Gastroesophageal sphincter (tissue), 4 donors: ENCODE results near the gene MDH1B. TPM values are rescaled to one million over a fixed set of nuclear protein-coding genes. Genes with fewer than 3 reads are reported as not detected.

Experiments
- ATAC-seq: fragments of 150-250 bp; one replicate; pipeline ENCODE4 v1.9.1; 2016; ENCODE audit warnings: mild to moderate bottlenecking, moderate library complexity
- H3K27ac ChIP-seq, 4 donors: fragments of 200-600 bp; sonication (generic) in 3 of 4; 1 replicate in 3 of 4; 2 replicates in 1 of 4; pipeline ENCODE4 v1.5.1; 2016 to 2019
- H3K27me3 ChIP-seq: fragments of 200-600 bp; sonication (generic); one replicate; pipeline ENCODE4 v1.5.1; 2019
- H3K36me3 ChIP-seq, 2 donors: fragments of 200-600 bp; sonication (generic); one replicate each; pipeline ENCODE4 v1.5.1; 2019; ENCODE audit warnings: control low read depth in 1 of 2
- H3K4me1 ChIP-seq, 3 donors: fragments of 200-600 bp; sonication (generic); 1 replicate in 2 of 3; 2 replicates in 1 of 3; pipeline ENCODE4 v1.5.1; 2016 to 2019; ENCODE audit warnings: control low read depth in 2 of 3
- H3K4me3 ChIP-seq, 2 donors: fragments of 200-600 bp; sonication (generic); one replicate each; pipeline ENCODE4 v1.5.1; 2019; ENCODE audit warnings: mild to moderate bottlenecking in 1 of 2, moderate library complexity in 1 of 2
- H3K9me3 ChIP-seq, 3 donors: fragments of 200-600 bp; sonication (generic); one replicate each; pipeline ENCODE4 v1.5.1; 2017 to 2019; ENCODE audit warnings: control low read depth in 2 of 3
- EP300 ChIP-seq: sonication (generic); formaldehyde crosslinking; IDR thresholded peaks from one replicate; pipeline ENCODE4 v1.6.1; 2017; ENCODE audit warnings: antibody characterized with exemption, mild to moderate bottlenecking
- POLR2A ChIP-seq, 2 donors: fragments of 450-650 bp; IDR thresholded peaks; one replicate each; pipeline ENCODE4 v1.6.1; 2017; ENCODE audit warnings: antibody characterized with exemption in 2 of 2, mild to moderate bottlenecking in 2 of 2, moderate library complexity in 1 of 2
- POLR2AphosphoS5 ChIP-seq: sonication (generic); formaldehyde crosslinking; IDR thresholded peaks from one replicate; pipeline ENCODE4 v1.6.1; 2017; ENCODE audit warnings: antibody characterized with exemption
- WGBS, 2 donors: methylation state at CpG; one replicate each; pipeline ENCODE4 v1.1.5; 2018; ENCODE audit warnings: low coverage in 1 of 2; 5-methylcytosine and 5-hydroxymethylcytosine counted together
- total RNA-seq, 4 donors: library from RNA; depleted of rRNA; stranded (reverse); fragments of >200 nt; gene quantifications; one replicate each; pipeline ENCODE4 v1.1.0, GENCODE V29; 2016
- TF ChIP-seq, protein P1 (sequence below), 4 experiments: fragments of 200-600 bp in 2 of 4; fragments of 450-650 bp in 2 of 4; sonication (generic) in 1 of 4; IDR thresholded peaks; one replicate each; pipeline ENCODE4 v1.5.1; 2017 to 2019; ENCODE audit warnings: antibody characterized with exemption in 4 of 4, mild to moderate bottlenecking in 2 of 4, moderate library complexity in 2 of 4

MDH1B gene
- total RNA-seq, 4 donors from 2014 or later: 0.77 to 2.3 (median 1.2) TPM; not detected in 1

- Histone ChIP-seq H3K27ac (no peak overlapping the region), H3K9me3 (no peaks in the 10 kb centered on the region), H3K4me3 (no peak overlapping the region), H3K4me1 (no peaks in the 10 kb centered on the region), H3K27me3 (no peaks in the 10 kb centered on the region), H3K36me3 (no peaks in the 10 kb centered on the region)
- no peak for TF ChIP-seq EP300
- no peak for ATAC-seq
- WGBS, 2 donors: 56 to 88% methylated on average over 2 to 3 of the region's 3 CpGs
Measured at GRCh38 chr2:206698811-206699210, 66.3 kb downstream of the MDH1B start.

- Histone ChIP-seq H3K27me3 (no peaks in the 10 kb centered on the region), H3K36me3 (no peaks in the 10 kb centered on the region), H3K27ac (no peak overlapping the region), H3K4me3 (no peak overlapping the region), H3K9me3 (no peaks in the 10 kb centered on the region), H3K4me1 (no peaks in the 10 kb centered on the region)
- TF ChIP-seq EP300 (no peak), POLR2AphosphoS5 (no peak), POLR2A (IDR thresholded peaks at IDR 0.05) (no peak)
- TF ChIP-seq, protein P1, sequence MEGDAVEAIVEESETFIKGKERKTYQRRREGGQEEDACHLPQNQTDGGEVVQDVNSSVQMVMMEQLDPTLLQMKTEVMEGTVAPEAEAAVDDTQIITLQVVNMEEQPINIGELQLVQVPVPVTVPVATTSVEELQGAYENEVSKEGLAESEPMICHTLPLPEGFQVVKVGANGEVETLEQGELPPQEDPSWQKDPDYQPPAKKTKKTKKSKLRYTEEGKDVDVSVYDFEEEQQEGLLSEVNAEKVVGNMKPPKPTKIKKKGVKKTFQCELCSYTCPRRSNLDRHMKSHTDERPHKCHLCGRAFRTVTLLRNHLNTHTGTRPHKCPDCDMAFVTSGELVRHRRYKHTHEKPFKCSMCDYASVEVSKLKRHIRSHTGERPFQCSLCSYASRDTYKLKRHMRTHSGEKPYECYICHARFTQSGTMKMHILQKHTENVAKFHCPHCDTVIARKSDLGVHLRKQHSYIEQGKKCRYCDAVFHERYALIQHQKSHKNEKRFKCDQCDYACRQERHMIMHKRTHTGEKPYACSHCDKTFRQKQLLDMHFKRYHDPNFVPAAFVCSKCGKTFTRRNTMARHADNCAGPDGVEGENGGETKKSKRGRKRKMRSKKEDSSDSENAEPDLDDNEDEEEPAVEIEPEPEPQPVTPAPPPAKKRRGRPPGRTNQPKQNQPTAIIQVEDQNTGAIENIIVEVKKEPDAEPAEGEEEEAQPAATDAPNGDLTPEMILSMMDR (IDR thresholded peaks at IDR 0.05): no peak
- no peak for ATAC-seq
Measured at GRCh38 chr2:206696910-206697309, 68.2 kb downstream of the MDH1B start.

DNA sequence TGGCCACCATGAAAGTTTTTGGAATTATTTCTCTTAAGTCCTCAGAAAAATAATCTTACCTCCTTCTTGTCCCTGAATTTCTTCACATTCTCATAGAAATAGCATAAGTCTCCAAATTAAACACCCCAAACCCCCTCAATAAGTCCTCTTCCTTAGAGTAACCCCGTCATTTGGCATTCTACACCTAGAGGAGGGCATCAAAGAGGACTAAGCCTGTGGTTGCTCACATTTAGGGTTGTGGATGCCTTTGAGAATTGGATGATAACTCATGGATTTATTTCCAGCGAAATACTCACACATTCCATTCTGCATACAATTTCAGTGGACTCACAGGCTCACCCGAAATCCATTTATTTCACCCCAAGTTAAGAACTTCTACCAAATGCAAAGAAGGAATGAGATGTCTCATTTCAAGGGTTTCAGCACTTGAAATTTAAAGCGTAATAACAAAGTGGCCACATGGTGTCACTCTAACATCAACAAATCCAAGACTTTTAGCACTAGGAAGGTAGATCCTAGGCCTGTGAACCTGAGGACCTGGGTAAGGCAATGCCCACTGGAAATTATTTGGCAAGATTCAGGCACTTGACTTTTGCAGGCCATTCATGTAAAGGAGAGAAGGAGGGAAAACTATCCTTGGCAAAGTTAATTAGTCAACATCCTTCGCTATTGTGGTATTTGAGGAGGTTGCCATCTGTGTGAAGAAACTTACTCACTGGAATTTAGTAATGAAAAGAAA, 71.6 kb downstream of the MDH1B start:
- no peaks in the 10 kb centered on the region for H3K4me1 ChIP-seq
- H3K4me3 ChIP-seq: no peak overlapping the region
- H3K9me3 ChIP-seq: no peaks in the 10 kb centered on the region
- TF ChIP-seq, protein P1 (IDR thresholded peaks at IDR 0.05): peak; percentile 50 to 68 (median 56)
- TF ChIP-seq EP300: no peak
- no peaks in the 10 kb centered on the region for H3K36me3 ChIP-seq
- no peaks in the 10 kb centered on the region for H3K27me3 ChIP-seq
- no peak for ATAC-seq
- no peak overlapping the region for H3K27ac ChIP-seq
- 28 to 39% methylated on average over 3 to 4 of the region's 5 CpGs for WGBS, 2 donors

DNA sequence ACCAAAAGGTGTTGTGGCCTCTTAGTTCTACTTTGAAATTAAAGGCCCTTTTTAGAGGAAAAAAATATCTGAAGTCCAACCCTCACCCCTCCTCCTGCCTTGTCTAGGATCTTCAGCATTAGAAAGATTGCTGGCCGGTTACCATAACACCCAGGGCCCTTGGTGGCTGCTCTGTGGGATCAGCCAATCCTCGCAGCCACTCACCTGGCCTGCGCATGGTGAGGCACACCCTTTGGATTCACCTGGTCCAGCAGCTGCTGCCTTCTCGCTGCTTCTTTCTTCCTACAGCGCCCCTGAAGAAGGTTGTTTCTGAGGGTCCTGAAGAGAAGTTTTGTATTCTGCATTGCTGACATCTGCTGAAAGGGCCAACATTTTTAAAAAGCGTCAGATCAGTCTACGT, 72.2 kb downstream of the MDH1B start:
- H3K36me3 ChIP-seq: no peaks in the 10 kb centered on the region
- no peaks in the 10 kb centered on the region for H3K9me3 ChIP-seq
- H3K27ac ChIP-seq: no peak overlapping the region
- 67 to 76% methylated on average over 6 to 7 of the region's 7 CpGs for WGBS, 2 donors
- no peak overlapping the region for H3K4me3 ChIP-seq
- no peak for ATAC-seq
- no peaks in the 10 kb centered on the region for H3K4me1 ChIP-seq
- H3K27me3 ChIP-seq: no peaks in the 10 kb centered on the region
- TF ChIP-seq, protein P1 (IDR thresholded peaks at IDR 0.05): no peak
- TF ChIP-seq EP300: no peak
- no peak for TF ChIP-seq POLR2AphosphoS5
- TF ChIP-seq POLR2A (IDR thresholded peaks at IDR 0.05): no peak

DNA sequence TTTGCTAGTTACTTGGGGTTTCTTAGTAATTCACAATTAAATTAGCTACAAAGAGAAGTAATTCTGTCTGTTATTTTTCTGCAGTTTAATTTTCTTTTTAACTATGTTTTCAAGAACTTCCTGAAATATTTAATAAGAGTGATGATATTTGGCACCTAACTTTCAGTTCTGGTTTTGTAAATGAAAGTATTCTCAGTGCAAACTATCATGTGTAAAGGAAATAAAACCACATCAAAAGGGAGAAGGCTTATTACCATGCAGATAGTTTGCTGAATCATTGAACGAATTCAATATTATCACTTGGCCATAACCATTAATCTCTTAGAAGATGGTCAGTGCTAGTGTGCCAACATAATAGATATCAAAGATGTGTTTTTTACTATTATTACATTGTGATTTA, 76.1 kb downstream of the MDH1B start:
- Histone ChIP-seq H3K27ac (no peak overlapping the region), H3K36me3 (no peaks in the 10 kb centered on the region), H3K27me3 (peaks cover 11% of the 10 kb centered on the region), H3K9me3 (no peaks in the 10 kb centered on the region), H3K4me3 (no peak overlapping the region), H3K4me1 (no peaks in the 10 kb centered on the region)
- 73% methylated on average over 1 of the region's 1 CpG for WGBS, 2 donors
- no peak for TF ChIP-seq POLR2A (IDR thresholded peaks at IDR 0.05)
- ATAC-seq: no peak

- peaks cover 11% of the 10 kb centered on the region for H3K27me3 ChIP-seq
- TF ChIP-seq, protein P1 (IDR thresholded peaks at IDR 0.05): no peak
- TF ChIP-seq EP300: no peak
- TF ChIP-seq POLR2A (IDR thresholded peaks at IDR 0.05): no peak
- no peak for TF ChIP-seq POLR2AphosphoS5
- ATAC-seq: no peak
- H3K4me3 ChIP-seq: no peak overlapping the region
- H3K4me1 ChIP-seq: no peaks in the 10 kb centered on the region
- H3K27ac ChIP-seq: no peak overlapping the region
- no peaks in the 10 kb centered on the region for H3K9me3 ChIP-seq
- 47 to 54% methylated on average over 2 of the region's 2 CpGs for WGBS, 2 donors
- no peaks in the 10 kb centered on the region for H3K36me3 ChIP-seq
Measured at GRCh38 chr2:206688453-206688852, 76.7 kb downstream of the MDH1B start.
